Measurements from ENCODE around the gene SH2D3A.

- TF ChIP-seq CTCF (optimal IDR thresholded peaks at IDR 0.05 in 1 of 3, IDR thresholded peaks at IDR 0.05 in 1 of 3, conservative IDR thresholded peaks at IDR 0.05 in 1 of 3; ENCODE audit: extremely low read depth in 1 of 3, insufficient read depth in 2 of 3, low read length in 3 of 3) (no peak), EZH2 (IDR thresholded peaks at IDR 0.05; ENCODE audit: low read length) (no peak)
These were observed 31.9 kb downstream of the SH2D3A start for GRCh38 chr19:6735181-6735911.
